HG03469 (cell line): ENCODE data around the gene GGT6.
"Not testable (repeated sequence)": the region's sequence is repeated elsewhere in the genome, so short reads cannot be mapped to it uniquely, and the experiment has no call there.

ENCODE experiments used
- ATAC-seq: cut with Tn5 transposase; IDR thresholded peaks from one replicate; pipeline ENCODE4 v1.9.1; 2021; ENCODE audit warnings: mild to moderate bottlenecking, moderate library complexity, moderate number of reproducible peaks; ENCODE audit not compliant: unreplicated experiment

The GGT6 gene

GRCh38 chr17:4592240-4593005 lies 32.0 kb upstream of the GGT6 start:
- ATAC-seq = no peak

- no peak for ATAC-seq
Observed at GRCh38 chr17:4591529-4591928, 31.2 kb upstream of the GGT6 start.

DNA sequence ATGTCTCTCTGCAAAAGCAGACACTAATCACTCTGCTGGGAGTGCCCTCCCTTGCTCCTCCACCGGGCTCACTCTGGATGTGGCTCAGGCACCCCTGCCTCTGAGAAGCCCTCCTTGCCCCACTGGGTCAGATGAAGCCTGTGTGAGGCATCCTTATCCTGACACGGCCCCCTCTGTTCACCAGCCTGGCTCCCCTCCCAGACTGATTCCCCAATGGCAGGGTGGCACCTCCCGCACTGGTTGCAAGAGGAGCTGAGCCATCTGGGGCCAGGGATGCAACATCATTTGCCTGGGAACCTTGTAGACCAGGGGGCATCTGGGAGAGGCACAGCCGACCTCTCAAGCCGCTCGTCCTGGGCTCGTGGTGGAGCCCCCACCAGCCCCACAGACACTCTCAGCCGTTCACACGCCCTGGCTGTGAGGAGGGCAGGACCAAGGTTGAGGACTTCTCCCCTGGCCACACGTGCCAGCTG lies 30.6 kb upstream of the GGT6 start:
- no peak for ATAC-seq

DNA sequence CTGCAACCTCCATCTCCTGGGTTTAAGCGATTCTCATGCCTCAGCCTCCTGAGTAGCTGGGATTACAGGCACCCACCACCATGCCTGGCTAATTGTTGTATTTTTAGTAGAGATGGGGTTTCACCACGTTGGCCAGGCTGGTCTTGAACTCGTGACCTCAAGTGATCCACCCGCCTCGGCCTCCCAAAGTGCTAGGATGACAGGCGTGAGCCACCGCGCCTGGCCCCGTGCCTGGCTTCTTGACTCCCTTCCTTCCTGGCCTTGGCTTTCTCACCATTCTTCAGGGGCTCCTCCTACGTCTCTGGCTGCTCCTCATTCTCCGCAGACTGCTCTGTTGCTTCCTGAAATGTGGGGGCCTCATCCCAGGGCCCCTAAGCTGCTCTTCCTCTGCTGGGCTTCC lies 29.7 kb upstream of the GGT6 start:
- ATAC-seq = not testable (repeated sequence)

DNA sequence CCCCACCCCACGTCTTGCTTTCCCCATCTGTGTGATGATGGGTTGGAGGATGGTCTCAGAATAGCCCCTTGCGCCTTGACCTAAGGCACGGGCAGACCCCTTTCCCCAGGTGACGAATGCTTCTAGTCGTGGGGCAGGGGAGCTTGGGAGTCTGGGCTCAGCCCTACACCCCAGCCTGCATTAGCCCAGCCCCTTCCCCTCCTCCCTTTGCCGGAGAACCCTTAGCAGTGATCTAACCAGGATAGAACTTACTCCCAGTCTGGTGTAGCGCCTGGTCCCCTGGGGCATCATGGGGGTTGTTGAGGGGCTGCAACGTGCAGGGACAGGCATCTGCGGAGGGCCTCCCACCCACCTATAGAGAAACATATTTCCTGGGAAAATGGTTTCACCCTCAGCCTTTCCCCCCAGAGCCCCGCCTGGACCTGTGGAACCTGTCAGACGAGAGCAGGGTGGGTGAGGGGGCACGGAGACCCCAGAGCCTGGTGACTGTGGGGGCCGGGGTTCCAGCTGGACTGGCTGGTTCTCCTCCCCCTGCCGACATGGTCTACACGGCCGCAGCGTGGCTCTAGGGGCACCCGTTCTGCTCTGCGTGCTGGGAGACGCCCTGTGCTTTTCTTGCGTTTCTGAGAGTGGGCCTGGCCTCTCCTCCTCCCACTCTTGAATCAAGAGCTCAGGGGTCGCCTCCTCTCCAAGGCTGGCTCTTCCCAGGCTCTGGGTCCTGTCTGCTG lies 28.7 kb upstream of the GGT6 start:
- ATAC-seq = no peak

DNA sequence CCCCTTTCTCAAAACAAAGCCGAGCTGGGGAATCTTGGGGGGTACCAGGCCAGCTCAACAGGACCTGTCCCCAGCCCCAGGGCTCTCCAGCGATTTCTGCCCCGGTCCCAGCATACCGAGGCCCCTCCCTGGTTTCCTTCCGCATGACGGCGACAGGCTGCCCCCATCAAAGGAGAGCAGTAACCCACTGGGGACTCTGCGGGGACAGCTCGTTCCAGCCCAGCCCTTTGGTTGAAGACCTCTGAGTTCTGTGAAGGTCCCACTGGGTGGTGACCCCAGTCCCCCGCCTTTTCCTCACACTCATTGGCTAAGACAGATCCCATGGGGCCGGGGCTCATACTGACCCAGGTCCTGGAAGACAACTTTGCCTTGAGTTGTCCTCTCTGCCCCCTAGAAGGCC lies 28.0 kb upstream of the GGT6 start:
- ATAC-seq = no peak

GRCh38 chr17:4587803-4588202 lies 27.4 kb upstream of the GGT6 start:
- no peak for ATAC-seq

DNA sequence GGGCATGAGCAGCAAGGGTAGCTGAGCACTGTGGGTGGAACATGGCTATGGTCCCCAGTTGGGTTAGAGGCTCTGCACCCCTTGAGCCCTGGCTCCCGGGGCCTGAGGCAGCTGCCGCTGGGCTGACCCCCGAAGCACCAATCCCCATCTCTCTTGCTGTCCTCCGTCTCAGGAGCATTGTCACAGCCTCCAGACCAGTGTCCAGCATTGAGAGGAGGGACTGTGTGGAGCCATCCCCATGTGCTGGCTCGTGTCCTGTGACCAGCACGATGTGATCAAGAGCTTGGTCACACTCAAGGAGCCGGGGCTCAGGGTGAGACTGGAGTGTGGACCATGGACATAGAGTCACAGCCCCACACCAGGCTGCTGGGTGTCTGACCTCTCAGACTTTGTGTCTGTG lies 26.8 kb upstream of the GGT6 start:
- ATAC-seq = no peak

DNA sequence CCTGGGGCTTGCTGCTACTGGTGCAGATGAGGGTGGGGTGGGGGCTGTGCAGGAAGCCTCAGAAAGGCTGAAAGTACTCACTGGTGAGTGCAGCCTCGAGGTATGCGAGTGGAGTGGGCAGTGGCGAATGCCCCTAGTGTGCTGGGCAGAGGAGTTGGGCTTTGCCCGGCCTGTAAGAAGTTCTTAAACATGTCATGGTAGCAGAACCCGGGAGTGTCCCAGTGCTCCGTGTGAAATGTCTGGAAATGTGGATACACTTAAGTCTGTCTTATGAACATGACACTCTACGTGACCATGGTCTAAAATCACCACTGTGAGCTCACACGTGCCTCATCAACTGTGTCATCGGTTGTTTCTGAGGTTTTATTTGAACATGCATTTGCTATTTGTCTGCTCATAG lies 25.7 kb upstream of the GGT6 start:
- no peak for ATAC-seq

DNA sequence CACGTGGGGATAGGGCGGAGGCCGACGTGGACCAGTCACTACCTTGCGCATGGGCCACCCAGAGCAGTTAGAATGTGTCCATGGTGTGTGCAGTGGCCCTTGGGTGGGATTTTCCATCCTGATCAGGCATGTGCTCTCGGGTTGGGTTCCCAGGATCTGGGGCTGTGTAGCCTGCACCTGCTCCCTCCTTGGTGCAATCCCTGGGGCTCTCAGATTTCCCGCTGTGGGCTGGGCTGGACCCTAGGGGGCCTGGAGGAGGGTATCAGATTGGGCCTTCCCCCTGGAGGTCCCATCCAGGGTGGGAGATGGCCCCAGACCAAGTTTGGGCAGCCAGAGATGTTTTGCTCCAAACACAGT lies 25.2 kb upstream of the GGT6 start:
- no peak for ATAC-seq

GRCh38 chr17:4584917-4585637 lies 24.7 kb upstream of the GGT6 start:
- ATAC-seq = no peak

- ATAC-seq = no peak
Observed at GRCh38 chr17:4584101-4584916, 23.9 kb upstream of the GGT6 start, which contains the start of gene SMTNL2. SMTNL2 (plus strand) TSS chr17:4584529; CDS start chr17:4584606, 77 bp downstream.

DNA sequence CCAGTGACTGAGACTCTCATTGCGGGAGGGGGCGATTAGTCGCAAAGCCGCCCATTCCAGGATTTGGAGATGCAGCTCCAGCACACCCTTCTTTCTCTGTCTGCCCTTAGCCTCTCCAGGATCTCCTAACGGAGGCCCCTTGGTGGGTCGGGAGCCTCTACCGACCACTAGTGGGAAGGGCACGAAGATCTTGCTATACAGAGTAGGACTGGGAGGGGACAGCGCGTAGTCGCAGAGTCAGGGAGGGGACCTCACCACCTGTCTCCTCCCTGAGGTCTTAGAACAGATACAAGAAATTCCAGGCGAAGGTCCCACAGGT lies 23.4 kb upstream of the GGT6 start:
- ATAC-seq = no peak

DNA sequence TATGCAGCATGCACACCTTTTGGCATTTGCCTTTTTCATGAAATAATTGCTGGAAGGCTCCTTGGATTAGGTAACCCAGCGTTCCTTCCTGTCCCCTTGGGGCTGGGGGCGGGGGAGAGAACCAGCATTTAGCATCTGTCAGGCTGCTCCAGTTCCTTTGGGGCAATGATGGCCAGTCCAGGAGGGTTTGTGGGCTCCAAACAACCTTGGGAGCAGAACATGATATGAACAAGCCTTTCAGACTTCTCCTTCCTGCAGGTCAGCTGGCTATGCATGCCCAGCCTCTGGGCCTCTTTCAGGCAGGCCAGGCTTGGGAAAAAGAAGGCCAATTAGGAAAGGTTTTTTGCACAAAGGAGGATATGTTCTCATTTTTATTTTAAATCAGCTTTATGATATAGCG lies 22.8 kb upstream of the GGT6 start:
- no peak for ATAC-seq

DNA sequence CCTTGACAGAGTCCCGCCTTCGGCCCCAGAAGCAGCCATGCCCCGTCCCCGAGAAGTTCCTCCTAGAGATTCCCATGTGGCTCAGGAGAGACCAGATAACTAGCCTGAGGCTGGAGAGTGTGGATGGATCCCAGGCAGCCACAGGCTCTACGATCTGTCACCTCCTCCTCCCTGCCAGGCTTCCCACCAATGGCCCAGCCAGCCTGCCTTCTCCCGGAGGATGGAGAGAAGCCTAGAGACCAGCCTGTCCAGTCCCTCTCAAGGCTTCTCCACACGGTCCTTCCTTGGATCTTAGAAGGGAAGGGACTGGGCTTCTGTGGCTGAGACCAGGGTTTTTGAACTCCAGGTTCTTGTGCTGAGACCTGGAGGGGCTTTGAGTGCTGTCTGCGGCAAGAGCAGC lies 22.3 kb upstream of the GGT6 start:
- ATAC-seq = no peak

GRCh38 chr17:4582101-4582501 lies 21.7 kb upstream of the GGT6 start:
- ATAC-seq = no peak

- no peak for ATAC-seq
Observed at GRCh38 chr17:4580291-4580690, 19.9 kb upstream of the GGT6 start.

DNA sequence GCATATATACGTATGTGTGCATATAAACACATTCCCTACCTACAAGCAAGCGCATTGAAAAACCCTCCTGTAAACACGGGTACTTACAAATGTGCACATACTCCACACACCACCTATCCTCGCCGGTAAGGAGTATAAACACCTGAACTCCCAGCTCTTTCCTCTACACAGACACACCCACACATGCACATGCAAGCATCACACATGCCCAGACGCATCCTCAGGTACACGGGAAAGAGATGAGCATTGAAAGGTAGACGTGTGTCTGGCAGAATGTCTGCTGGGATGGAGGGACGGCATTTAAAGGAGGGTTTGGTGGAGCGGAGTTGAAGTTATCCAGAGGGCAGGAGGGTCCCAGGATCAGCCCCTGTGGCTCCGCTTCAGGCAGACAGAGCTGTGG lies 19.3 kb upstream of the GGT6 start:
- ATAC-seq = no peak

DNA sequence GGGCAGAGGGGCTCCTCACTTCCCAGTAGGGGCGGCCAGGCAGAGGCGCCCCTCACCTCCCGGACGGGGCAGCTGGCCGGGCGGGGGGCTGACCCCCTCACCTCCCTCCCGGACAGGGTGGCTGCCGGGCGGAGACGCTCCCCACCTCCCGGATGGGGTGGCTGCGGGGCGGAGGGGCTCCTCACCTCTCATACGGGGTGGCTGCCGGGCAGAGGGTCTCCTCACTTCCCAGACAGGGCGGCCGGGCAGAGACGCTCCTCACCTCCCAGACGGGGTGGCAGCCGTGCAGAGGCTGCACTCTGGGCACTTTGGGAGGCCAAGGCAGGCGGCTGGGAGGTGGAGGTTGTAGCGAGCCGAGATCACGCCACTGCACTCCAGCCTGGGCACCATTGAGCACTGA lies 18.0 kb upstream of the GGT6 start:
- ATAC-seq = not testable (repeated sequence)

GRCh38 chr17:4577386-4577993 lies 17.1 kb upstream of the GGT6 start:
- no peak for ATAC-seq
